Caco-2 (cell line): ENCODE results near the gene OR1I1. TPM values are rescaled to one million over a fixed set of nuclear protein-coding genes. Genes with fewer than 3 reads are reported as not detected.

Source experiments
- BruUV-seq: library from RNA; stranded (reverse); fragments of 400-500 nt; replicated peaks from 2 replicates; lab custom pipeline; 2021; lab: Mats Ljungman, UMichigan
- CTCF ChIA-PET: fragments of 300-600 bp; sonication (Branson Sonifier 250); formaldehyde crosslinking; loops from one replicate; lab custom pipeline; 2022; ENCODE audit warnings: antibody characterized with exemption; lab: Charles Lee
- POLR2A ChIA-PET: fragments of 300-600 bp; sonication (Branson Sonifier 250); formaldehyde crosslinking; loops from one replicate; lab custom pipeline; 2022; ENCODE audit warnings: antibody characterized with exemption; lab: Charles Lee
- DNase-seq, 2 experiments: peaks; one replicate each; pipeline versions ENCODE4 v3.0.0 to v3.0.0-alpha.2; 2020 to 2022
- H3K27me3 ChIP-seq: replicated peaks from 2 replicates; pipeline ENCODE4 v1.6.0; 2011; ENCODE audit warnings: low read length; ENCODE audit not compliant: control insufficient read depth, insufficient read depth
- H3K36me3 ChIP-seq: 2 replicates; pipeline ENCODE4 v1.5.1; 2011; ENCODE audit warnings: low read length; ENCODE audit not compliant: control insufficient read depth, insufficient read depth
- H3K4me1 ChIP-seq: fragments of 250-450 bp; sonication (Bioruptor Pico); 2 replicates; pipeline ENCODE4 v1.5.1; 2020; ENCODE audit warnings: mild to moderate bottlenecking
- H3K4me3 ChIP-seq: 2 replicates; pipeline ENCODE4 v1.5.1; 2011; ENCODE audit warnings: low read depth, mild to moderate bottlenecking, control low read depth, low read length
- H3K9me3 ChIP-seq: fragments of 250-450 bp; sonication (Bioruptor Pico); 2 replicates; pipeline ENCODE4 v1.5.1; 2020; ENCODE audit warnings: mild to moderate bottlenecking, moderate library complexity
- H3K27ac Mint-ChIP-seq: one replicate; pipeline ENCODE4 v1.8.0; 2022; ENCODE audit warnings: mixed read lengths; ENCODE audit not compliant: unreplicated experiment
- H3K27me3 Mint-ChIP-seq: one replicate; pipeline ENCODE4 v1.8.0; 2022; ENCODE audit warnings: mixed read lengths; ENCODE audit not compliant: insufficient read depth, unreplicated experiment
- H3K36me3 Mint-ChIP-seq: one replicate; pipeline ENCODE4 v1.8.0; 2022; ENCODE audit warnings: mild to moderate bottlenecking, mixed read lengths; ENCODE audit not compliant: insufficient read depth, unreplicated experiment
- H3K4me1 Mint-ChIP-seq: one replicate; pipeline ENCODE4 v1.8.0; 2022; ENCODE audit warnings: low read depth, mixed read lengths; ENCODE audit not compliant: unreplicated experiment
- H3K4me3 Mint-ChIP-seq: one replicate; pipeline ENCODE4 v1.8.0; 2022; ENCODE audit warnings: mild to moderate bottlenecking, moderate library complexity, mixed read lengths; ENCODE audit not compliant: unreplicated experiment
- H3K9me3 Mint-ChIP-seq: one replicate; pipeline ENCODE4 v1.8.0; 2022; ENCODE audit warnings: mixed read lengths; ENCODE audit not compliant: unreplicated experiment
- CTCF ChIP-seq, 2 experiments: fragments of 200-600 bp in 1 of 2; IDR thresholded peaks; 1 replicate in 1 of 2; 2 replicates in 1 of 2; pipeline versions ENCODE4 v1.5.1 to v1.8.0; 2011 to 2022; ENCODE audit warnings: antibody characterized with exemption in 1 of 2, control low read depth in 1 of 2, inconsistent platforms in 1 of 2, low read depth in 1 of 2, low read length in 1 of 2, mild to moderate bottlenecking in 1 of 2, moderate library complexity in 1 of 2; ENCODE audit not compliant: insufficient read depth in 1 of 2, severe bottlenecking in 1 of 2, unreplicated experiment in 1 of 2
- intact Hi-C: fragments of 100-400 bp; cut with micrococcal nuclease; formaldehyde crosslinking; loops from one replicate; pipeline ENCODE4 v1.10.0; 2022; ENCODE audit not compliant: unreplicated experiment
- total RNA-seq: library from RNA; stranded (reverse); gene quantifications from 2 replicates; pipeline ENCODE4 v1.2.3, GENCODE V29; 2022

The OR1I1 gene
- total RNA-seq, 1 experiment from 2014 or later: not detected

DNA sequence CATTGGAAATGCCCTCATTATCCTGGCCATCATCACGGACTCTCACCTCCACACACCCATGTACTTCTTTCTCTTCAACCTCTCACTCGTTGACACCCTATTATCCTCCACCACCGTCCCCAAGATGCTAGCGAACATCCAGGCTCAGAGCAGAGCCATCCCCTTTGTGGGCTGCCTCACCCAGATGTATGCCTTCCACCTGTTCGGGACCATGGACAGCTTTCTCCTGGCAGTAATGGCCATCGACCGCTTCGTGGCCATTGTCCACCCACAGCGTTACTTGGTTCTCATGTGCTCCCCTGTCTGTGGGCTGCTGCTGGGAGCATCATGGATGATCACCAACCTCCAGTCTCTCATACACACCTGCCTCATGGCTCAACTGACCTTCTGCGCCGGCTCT is 5.2 kb downstream of the OR1I1 start:
- Mint-ChIP-seq H3K9me3 (peaks cover 13% of the 10 kb centered on the region), H3K27ac (no peak overlapping the region), H3K36me3 (no peaks in the 10 kb centered on the region), H3K27me3 (peaks cover 19% of the 10 kb centered on the region), H3K4me3 (no peak overlapping the region), H3K4me1 (no peaks in the 10 kb centered on the region)
- no peak for DNase-seq
- no peaks in the 10 kb centered on the region; the same call in 1 of the 2 replicates for H3K27me3 ChIP-seq
- H3K36me3 ChIP-seq: no peaks in the 10 kb centered on the region
- no TSS peak for BruUV-seq
- POLR2A ChIA-PET: no interaction called here
- CTCF ChIA-PET: no interaction called here
- intact Hi-C loops: no loop called here
- no peaks in the 10 kb centered on the region for H3K4me1 ChIP-seq
- H3K4me3 ChIP-seq: no peak overlapping the region
- no peaks in the 10 kb centered on the region for H3K9me3 ChIP-seq
- no peak for TF ChIP-seq CTCF (IDR thresholded peaks at IDR 0.05; ENCODE audit: insufficient read depth in 1 of 2, low read depth in 1 of 2, low read length in 1 of 2, severe bottlenecking in 1 of 2, unreplicated experiment in 1 of 2)

DNA sequence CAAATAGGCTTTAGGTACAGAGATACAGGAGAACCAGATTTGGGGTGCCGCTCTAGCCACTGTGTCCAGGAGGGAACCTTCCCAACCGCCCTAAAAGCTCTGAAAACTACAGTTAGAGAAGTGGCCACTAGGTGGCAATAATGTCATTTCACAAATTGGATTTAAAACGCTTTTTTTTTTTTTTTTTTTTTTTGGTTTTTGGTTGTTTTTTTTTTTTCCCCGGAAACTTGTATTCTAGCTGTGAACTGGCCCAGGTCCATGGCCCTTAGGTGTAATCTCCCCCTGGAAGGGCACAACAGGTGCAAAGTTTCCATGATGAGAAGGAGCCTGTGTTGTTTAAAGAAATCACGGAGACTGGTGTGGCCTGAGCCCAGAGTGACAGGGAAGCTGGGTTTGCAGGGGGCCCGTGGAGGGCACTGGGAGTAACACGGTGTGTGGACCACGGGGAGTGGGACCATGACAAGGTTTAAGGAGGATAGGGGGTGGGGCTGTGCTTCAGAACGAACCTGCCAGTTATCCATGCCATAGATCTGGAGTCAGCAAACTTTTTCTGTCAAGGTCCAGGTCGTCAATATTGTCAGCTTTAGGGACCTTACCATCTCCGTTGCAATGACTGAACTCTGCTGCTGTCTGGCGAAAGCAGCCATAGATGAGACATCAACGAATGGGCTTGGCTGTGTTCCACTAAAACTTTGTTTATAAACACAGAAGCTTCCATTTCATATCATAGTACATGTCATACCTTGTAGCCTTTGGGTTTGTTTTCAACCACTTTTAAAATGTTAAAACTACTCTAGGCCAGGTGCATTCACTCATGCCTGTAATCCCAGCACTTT is 10.1 kb downstream of the OR1I1 start:
- Mint-ChIP-seq H3K36me3 (no peaks in the 10 kb centered on the region), H3K4me1 (no peaks in the 10 kb centered on the region), H3K27me3 (peaks cover 12% of the 10 kb centered on the region), H3K4me3 (no peak overlapping the region), H3K27ac (no peak overlapping the region), H3K9me3 (peaks cover 13% of the 10 kb centered on the region)
- DNase-seq: peak in 1 of 2 experiments; percentile 63
- intact Hi-C loops: loop anchor here (1.0 kb wide), 2 partner anchors 58 to 464 kb away; no protein-coding TSS in a partner anchor
- BruUV-seq: no TSS peak
- ChIA-PET CTCF (interaction anchor here (0.5 to 1.9 kb wide), 30 partner anchors 9 to 1289 kb away, joined by 3 to 13 read pairs (median 5); partner anchors contain the start of genes AKAP8, AKAP8L and OR1I1), POLR2A (interaction anchor here (0.6 to 1.0 kb wide), 4 partner anchors 8 to 327 kb away, joined by 4 to 15 read pairs (median 8); no protein-coding TSS in a partner anchor)
- Histone ChIP-seq H3K4me3 (no peak overlapping the region), H3K9me3 (no peaks in the 10 kb centered on the region), H3K36me3 (no peaks in the 10 kb centered on the region), H3K27me3 (no peaks in the 10 kb centered on the region), H3K4me1 (no peaks in the 10 kb centered on the region)
- TF ChIP-seq CTCF (IDR thresholded peaks at IDR 0.05; ENCODE audit: insufficient read depth in 1 of 2, low read depth in 1 of 2, low read length in 1 of 2, severe bottlenecking in 1 of 2, unreplicated experiment in 1 of 2): peak; percentile 30 to 60

DNA sequence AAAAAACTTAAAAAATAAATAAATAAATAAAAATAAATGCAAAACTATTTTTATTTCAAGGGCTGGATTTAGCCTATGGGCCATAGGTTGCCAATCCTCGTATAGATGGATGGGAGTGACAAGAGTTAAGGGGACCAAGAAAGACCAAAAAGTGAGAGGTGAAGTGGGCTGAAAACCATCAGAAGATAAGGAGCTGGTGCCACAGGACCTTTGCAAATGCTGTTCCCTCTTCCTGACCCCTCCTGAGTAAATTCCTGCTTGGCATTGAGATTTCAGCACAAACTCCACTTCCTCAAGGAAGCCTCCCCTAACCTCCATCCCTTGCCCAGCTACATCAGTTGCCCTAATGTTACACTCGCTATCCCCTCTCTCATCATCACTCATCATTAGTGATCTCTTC is 11.0 kb downstream of the OR1I1 start:
- no peak overlapping the region for H3K4me3 ChIP-seq
- H3K4me1 ChIP-seq: no peaks in the 10 kb centered on the region
- peaks cover 13% of the 10 kb centered on the region for H3K9me3 Mint-ChIP-seq
- BruUV-seq: no TSS peak
- no peaks in the 10 kb centered on the region for H3K9me3 ChIP-seq
- H3K27me3 ChIP-seq: no peaks in the 10 kb centered on the region
- H3K27ac Mint-ChIP-seq: no peak overlapping the region
- no peak for DNase-seq
- no peak overlapping the region for H3K4me3 Mint-ChIP-seq
- TF ChIP-seq CTCF (IDR thresholded peaks at IDR 0.05; ENCODE audit: insufficient read depth in 1 of 2, low read depth in 1 of 2, low read length in 1 of 2, severe bottlenecking in 1 of 2, unreplicated experiment in 1 of 2): no peak
- no peaks in the 10 kb centered on the region for H3K4me1 Mint-ChIP-seq
- H3K36me3 ChIP-seq: no peaks in the 10 kb centered on the region
- ChIA-PET CTCF (interaction anchor here (1.6 to 1.9 kb wide), 3 partner anchors 20 to 103 kb away, joined by 9 to 10 read pairs (median 9); no protein-coding TSS in a partner anchor), POLR2A (no interaction called here)
- no peaks in the 10 kb centered on the region for H3K36me3 Mint-ChIP-seq
- intact Hi-C loops: no loop called here
- peaks cover 6% of the 10 kb centered on the region for H3K27me3 Mint-ChIP-seq
